Measurements from ENCODE around the gene ZFYVE27.

GRCh38 chr10:97771913-97772823 is 35.2 kb downstream of the ZFYVE27 start, which contains the start of gene SFRP5:
- TF ChIP-seq CTCF (conservative IDR thresholded peaks at IDR 0.05; ENCODE audit: low read depth, low read length) (no peak), EZH2 (IDR thresholded peaks at IDR 0.05; ENCODE audit: borderline replicate concordance, low read depth, low read length, poor library complexity, severe bottlenecking) (no peak)

All from A673 (cell line).